ENCODE data around the gene SLC4A1AP.
"Not testable (repeated sequence)": the region's sequence is repeated elsewhere in the genome, so short reads cannot be mapped to it uniquely, and the experiment has no call there.

SLC4A1AP gene

GRCh38 chr2:27663285-27664153 is at the start of gene SLC4A1AP, which contains the start of gene SUPT7L:
Gene SLC4A1AP (plus strand): TSS chr2:27663889. CDS start chr2:27663915, 26 bp downstream.
Gene SUPT7L (minus strand): TSS chr2:27663614. CDS start chr2:27662192, 1,422 bp downstream.
- peak; percentile 65 for DNase-seq (ENCODE audit: low read depth)

- no peak for DNase-seq (ENCODE audit: low read depth)
Observed at GRCh38 chr2:27613985-27614384, 49.7 kb upstream of the SLC4A1AP start.

GRCh38 chr2:27615316-27615715 is 48.4 kb upstream of the SLC4A1AP start:
- no peak for DNase-seq (ENCODE audit: low read depth)

- DNase-seq (ENCODE audit: low read depth), result no peak
Observed at GRCh38 chr2:27621524-27621923, 42.2 kb upstream of the SLC4A1AP start.

GRCh38 chr2:27622921-27623384 is 40.7 kb upstream of the SLC4A1AP start:
- DNase-seq (ENCODE audit: low read depth), result no peak

GRCh38 chr2:27624943-27625342 is 38.7 kb upstream of the SLC4A1AP start:
- no peak for DNase-seq (ENCODE audit: low read depth)

- DNase-seq (ENCODE audit: low read depth), result not testable (repeated sequence)
Observed at GRCh38 chr2:27626323-27626722, 37.4 kb upstream of the SLC4A1AP start.

GRCh38 chr2:27626921-27627320 is 36.8 kb upstream of the SLC4A1AP start:
- DNase-seq (ENCODE audit: low read depth), result not testable (repeated sequence)

GRCh38 chr2:27627963-27628766 is 35.5 kb upstream of the SLC4A1AP start:
- no peak for DNase-seq (ENCODE audit: low read depth)

- peak; percentile 93 for DNase-seq (ENCODE audit: low read depth)
Observed at GRCh38 chr2:27628767-27629709, 34.7 kb upstream of the SLC4A1AP start, which contains the start of the genes CCDC121 and GPN1. Gene CCDC121 (minus strand): TSS chr2:27629012. CDS start chr2:27627799, 1,213 bp downstream. Gene GPN1 (plus strand): TSS chr2:27629050. CDS start chr2:27629059, 9 bp downstream.

GRCh38 chr2:27630257-27630656 is 33.4 kb upstream of the SLC4A1AP start:
- not testable (repeated sequence) for DNase-seq (ENCODE audit: low read depth)

- DNase-seq (ENCODE audit: low read depth), result no peak
Observed at GRCh38 chr2:27634291-27634690, 29.4 kb upstream of the SLC4A1AP start.

GRCh38 chr2:27636766-27637165 is 26.9 kb upstream of the SLC4A1AP start:
- DNase-seq (ENCODE audit: low read depth), result no peak

GRCh38 chr2:27638037-27638637 is 25.6 kb upstream of the SLC4A1AP start:
- no peak for DNase-seq (ENCODE audit: low read depth)

GRCh38 chr2:27638709-27639108 is 25.0 kb upstream of the SLC4A1AP start:
- DNase-seq (ENCODE audit: low read depth), result no peak

- DNase-seq (ENCODE audit: low read depth), result no peak
Observed at GRCh38 chr2:27640722-27641245, 22.9 kb upstream of the SLC4A1AP start.

GRCh38 chr2:27645197-27645596 is 18.5 kb upstream of the SLC4A1AP start:
- DNase-seq (ENCODE audit: low read depth), result no peak

- DNase-seq (ENCODE audit: low read depth), result no peak
Observed at GRCh38 chr2:27647289-27647688, 16.4 kb upstream of the SLC4A1AP start.

- DNase-seq (ENCODE audit: low read depth), result no peak
Observed at GRCh38 chr2:27647737-27648136, 16.0 kb upstream of the SLC4A1AP start.

- DNase-seq (ENCODE audit: low read depth), result no peak
Observed at GRCh38 chr2:27651056-27651455, 12.6 kb upstream of the SLC4A1AP start.

GRCh38 chr2:27652341-27652740 is 11.3 kb upstream of the SLC4A1AP start:
- DNase-seq (ENCODE audit: low read depth), result no peak
